NCI-H82 treated with DMSO at 0.1 percent for 48 hours (cell line): ENCODE results near the gene IBTK.
"Not testable (repeated sequence)": the region's sequence is repeated elsewhere in the genome, so short reads cannot be mapped to it uniquely, and the experiment has no call there.

Experiments
- DNase-seq: peaks from one replicate; lab custom pipeline; 2025; ENCODE audit not compliant: unreplicated experiment; lab: John Stamatoyannopoulos, UW

IBTK gene

DNA sequence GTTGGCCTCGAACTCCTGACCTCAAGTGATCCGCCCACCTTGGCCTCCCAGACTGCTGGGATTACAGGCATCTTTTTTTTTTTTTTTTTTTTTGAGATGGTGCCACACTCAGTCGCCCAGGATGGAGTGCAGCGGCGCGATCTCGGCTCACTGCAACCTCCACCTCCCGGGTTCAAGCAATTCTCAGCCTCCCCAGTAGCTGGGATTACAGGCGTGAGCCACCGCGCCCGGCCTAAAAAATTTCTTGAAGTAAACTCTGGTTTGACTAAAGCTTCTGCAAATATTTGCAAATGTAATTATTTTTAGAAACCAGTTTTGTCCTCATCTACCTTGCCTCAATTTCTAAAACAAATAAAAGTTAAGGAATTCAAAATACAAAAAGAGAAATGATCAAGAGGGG, 1.2 kb downstream of the IBTK start:
- DNase-seq = no peak

DNA sequence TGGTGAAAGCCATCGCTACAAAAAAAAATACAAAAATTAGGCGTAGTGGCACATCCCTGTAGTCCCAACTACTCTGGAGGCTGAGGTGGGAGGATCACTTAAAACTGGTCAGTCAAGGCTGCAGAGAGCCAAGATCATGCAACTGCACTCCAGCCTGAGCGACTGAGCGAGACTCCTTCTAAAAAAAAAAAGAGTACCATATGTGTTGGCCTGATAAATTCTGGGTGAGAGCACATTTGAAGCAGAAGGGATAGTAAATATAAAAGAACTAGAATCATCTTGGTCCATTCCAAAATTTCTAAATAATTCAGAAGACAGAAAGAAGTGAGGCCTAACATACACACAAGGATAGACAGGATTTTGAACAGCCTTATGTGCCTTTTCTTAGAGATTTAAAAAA, 2.2 kb downstream of the IBTK start:
- DNase-seq = no peak

DNA sequence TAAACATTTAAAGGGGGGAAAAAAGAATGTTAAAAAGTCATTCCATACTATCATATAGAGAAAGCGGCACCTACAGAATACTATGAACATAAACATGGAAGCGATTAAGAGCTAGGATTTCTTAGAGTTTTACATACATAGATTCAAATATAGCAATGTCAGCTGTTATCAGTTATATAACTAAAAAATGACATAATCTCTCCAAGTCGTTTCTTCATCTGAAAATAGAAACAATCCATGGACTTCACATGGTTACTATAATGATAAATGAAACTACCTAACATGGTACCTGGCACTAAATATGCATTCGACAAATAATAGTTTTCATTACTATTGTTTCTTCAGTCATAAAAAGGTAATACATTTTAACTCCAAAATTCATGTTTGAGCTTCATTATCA, 3.7 kb downstream of the IBTK start:
- DNase-seq = no peak

DNA sequence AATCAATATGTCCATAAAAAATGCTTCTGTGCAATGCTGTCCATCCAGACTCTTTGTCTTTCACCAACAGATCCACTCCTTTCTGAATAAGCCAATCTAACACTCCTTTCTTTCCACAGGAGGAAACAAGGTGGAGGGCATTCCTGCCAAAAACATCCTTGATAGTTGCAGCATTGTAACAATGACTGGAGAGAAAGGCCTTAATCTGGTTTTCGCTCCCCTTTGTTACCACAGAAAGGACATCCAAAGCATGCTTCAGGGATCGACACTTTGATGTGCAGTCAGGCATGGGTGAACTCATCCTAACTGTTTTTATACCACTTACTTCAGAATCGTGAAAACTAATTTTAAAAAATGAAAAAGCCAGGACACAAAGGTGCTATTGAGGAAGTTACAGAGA, 7.4 kb downstream of the IBTK start:
- no peak for DNase-seq

DNA sequence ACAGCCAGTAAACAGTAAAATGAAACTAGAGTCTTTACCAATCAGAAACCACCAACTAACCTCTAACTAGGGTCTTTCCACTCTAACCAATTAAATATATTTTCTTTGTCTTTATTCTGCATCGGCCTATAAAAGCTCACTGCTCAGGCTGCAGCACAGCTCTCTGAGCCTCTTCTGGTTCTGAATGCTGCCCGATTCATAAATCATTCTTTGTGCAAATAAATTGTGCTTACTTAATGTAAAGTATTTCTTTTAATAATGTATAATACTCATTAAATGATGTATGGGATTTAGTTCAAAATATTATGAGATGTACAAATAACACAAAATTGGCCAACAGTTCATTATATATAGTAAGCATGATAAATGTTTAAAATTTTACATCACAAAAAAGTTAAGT, 7.9 kb downstream of the IBTK start:
- no peak for DNase-seq

DNA sequence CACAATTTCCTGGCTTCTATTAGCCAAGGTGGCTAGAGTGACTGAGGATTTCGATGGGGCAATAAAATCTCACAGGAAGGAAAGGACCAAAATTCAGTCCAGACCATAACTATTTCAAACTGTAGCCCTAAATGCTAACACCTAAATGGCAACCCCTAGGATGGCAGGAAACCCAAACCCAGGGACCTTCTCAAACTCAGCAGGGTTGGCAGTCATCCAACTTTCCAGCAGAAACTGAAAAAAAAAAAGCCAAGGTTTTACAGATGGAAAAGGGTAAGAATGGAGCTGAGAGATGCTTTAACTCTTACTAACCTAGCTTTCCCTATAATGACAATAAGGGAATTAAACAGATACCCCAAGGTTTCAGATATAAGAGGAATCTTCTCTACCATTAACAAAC, 10.5 kb downstream of the IBTK start:
- DNase-seq = no peak

DNA sequence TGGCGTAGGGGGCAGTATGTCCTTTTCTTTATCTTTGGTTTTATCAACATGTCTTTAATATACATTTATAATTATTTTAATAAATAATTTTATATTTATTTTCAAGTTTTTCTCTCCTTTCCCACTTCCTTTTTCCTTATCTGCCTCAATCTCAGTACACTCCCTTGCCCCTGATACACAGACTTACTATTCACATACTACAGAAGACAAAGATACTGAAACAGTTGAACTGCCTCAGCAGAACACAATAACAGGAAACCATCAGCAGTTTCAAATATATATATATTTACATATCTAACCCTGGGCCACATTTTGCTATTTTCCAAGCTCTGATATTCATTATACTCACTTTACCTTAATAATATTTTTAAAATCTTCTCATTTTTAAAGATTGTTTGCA, 19.8 kb downstream of the IBTK start:
- DNase-seq = no peak

DNA sequence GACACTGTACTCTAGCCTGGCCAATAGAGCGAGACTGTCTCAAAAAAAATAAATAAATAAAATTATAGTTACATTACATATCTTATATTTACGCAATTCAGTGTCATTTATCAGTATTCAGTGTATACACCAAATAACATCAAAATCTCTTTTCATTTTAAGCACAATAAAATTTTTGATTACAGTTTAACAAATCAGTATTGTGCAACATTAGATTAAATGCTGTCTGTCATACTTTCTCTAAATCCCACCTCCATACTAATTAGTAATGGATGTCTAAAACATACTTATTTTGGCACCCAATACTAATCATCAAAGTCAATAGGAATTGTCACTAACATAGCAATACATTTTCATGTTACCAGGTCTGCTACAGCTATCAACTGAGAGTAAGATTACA, 27.4 kb downstream of the IBTK start:
- DNase-seq = no peak

DNA sequence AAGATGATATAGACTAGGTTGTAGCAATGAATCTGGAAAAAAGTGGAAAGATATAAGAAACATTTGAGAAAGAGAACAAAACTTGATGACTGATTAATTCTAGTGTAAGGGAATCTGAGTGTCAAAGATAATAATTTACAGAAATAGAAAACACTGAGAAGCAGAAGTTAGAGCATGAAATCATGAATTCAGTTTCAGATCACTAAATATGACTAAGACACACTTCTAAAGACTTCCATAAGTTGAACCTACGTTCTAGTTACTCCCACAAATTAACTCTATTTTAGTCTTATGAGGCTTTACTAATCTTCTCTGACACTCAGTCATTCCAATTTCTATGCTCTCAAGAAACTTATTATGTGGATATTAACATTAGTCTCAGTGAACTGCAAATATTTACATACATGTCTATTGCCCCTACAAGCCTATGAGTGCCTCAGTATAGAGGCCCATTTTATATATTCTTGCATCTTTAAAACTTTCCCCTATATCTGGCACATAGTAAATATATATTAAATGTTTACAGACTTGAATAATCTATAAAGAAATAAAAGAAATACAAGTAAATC, 30.4 kb downstream of the IBTK start:
- DNase-seq = no peak

DNA sequence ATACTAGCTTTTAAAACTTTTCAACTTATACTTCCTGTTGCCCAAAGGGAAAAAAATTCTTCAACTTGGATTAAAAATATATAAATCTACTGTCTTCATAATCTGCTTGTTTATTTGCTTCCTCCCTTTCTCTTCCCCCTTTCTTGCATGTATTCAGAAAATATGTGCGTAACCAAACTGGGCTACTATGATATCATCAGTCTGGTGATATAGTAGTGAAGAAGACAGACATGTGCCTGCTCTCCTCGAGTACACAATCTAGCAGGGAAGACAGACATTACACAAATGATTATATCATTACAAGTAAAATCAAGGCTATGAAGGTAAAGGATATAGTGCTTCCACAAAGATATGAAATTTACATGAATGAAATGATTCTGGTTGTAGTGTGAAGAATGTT, 31.0 kb downstream of the IBTK start:
- no peak for DNase-seq

DNA sequence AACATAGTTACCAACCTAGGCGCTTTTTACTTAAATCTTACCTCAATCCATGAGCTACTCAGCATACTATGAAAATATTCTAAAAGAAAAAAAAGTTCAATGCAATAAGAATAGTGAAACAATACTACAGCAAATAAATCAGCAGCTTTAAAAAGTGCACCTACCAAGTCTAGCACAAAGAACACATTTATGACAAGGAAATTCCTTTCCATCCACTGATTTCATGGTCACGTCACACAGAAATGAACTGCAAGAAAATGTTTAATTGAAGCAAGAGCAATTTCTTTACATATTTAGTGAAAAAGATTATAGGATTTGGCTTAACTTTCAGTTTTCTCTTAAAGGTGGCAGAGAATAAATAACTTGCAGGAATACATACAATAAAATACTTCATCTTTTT, 36.2 kb downstream of the IBTK start:
- DNase-seq = no peak

DNA sequence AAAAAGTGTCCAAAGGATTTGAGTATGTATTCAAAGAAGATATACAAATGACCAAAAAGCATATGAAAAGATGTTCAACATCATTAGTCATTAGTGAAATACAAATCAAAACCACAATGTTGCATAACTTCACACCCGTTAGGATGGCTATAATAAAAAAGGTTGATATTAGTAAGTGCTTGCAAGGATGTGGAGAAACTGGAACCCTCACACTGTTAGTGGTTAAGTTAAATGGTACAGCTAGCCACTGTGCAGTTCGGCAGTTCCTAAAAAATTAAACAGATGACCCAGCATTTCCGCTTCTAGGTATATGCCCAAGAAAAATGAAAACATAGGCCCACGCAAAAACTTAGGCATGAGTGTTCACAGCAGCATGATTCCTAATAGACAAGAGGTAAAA, 38.6 kb downstream of the IBTK start:
- no peak for DNase-seq

DNA sequence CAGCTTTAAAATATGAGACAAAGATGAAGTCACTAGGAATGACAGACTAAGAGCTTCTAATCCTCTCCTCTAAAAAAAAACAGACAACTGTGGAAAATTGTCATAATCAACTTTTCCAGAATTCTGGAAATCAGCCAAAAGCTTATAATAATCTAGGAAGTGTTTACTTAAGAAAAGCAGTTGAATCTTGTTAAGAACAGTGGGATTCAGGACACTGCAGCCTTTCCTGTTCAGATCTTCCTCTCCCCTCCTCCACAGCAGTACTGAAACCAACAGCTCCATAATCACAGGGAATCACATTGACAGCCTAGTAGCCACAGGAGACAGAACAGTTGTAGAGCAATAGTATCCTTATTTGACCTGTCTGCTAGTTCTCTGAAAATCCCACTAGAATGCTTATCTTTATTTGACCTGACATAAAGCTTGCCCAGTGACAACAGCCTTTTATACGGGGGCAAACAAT, 41.6 kb downstream of the IBTK start:
- peak; percentile 65 for DNase-seq

DNA sequence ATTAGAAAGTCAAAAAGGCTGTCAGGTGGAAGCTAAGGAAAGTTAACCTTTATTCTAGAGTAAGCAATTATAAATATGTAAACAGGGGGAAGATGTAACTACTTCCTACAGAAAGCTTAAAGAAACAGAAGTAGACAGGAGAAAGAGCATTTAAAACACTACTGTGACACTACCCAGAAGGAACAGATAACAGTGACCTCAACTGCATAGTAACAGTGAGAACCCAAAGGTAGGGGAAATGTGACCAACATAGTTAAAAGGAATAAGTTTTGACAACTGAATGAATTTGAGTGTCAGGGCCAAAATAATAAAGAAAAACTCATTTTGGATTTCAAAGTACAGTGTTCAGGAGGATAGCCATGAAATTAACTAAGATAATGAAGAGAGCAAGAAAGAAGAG, 43.5 kb downstream of the IBTK start:
- no peak for DNase-seq

DNA sequence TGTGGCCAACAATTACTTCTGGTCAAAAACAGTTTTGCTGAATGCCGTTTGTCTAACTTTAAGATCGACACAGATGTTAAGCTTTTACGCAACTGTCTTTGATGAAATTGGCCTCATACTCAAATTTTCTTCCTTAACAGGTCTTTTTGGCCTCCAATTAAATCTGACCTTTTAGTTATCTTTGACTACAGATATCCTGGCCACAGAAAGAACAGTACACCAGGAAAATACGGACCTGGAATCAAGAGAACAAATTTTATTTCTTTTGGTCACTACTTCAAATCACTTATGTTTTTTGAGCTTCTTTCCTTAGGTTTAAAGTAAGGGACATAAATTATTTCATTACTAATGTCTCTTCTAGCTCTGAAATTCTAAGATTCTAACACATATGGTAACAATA, 49.8 kb downstream of the IBTK start:
- no peak for DNase-seq

DNA sequence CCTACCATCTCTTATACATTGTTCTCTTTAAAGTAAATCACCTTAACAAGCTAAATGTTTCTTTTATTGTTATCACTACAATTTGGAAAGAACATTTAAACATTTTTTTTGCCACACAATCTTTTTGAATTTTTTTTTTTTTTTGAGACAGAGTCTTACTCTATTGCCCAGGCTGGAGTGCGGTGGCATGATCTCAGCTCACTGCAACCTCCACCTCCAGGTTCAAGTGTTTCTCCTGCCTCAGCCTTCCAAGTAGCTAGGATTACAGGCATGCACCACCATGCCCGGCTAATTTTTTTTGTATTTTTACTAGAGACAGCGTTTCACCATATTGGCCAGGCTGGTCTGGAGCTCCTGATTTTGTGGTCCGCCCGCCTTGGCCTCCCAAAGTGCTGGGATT, 50.3 kb downstream of the IBTK start:
- not testable (repeated sequence) for DNase-seq

DNA sequence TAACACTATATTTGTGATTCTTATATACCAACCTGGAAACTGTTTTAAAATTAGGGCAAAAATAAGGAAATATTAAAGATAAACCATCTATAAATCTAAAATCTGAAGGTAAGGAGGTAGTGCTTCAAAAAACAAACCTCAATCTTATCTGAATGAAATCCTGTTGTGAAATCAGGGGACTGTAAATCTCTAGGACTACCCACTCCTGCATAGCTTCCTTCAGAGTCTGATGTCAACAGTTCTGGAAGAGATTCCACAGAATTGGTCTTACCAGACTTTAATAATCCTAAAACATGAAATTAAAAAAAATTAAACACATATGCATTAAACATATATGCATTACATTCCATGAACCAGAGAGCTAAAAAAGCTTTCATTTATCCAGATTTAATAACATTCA, 51.4 kb downstream of the IBTK start:
- DNase-seq = no peak

DNA sequence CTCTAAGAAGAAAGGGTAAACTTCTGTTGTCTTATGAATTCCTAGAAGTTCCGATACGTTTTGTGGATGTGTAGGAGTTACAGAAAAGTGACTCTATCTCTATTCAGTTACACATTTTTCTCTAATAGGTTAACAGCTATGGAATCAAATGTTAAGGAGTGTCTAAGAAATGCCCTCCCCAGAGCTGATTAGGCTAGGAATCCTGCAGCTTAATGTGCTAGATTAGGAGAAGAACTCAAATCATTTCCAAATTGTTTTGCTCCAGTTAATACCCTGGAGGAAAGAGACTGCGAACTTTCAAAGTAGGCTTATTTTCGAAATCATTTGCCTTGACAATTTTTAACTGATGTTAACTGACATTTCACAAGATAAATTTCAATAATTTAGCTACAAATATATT, 51.9 kb downstream of the IBTK start:
- no peak for DNase-seq

DNA sequence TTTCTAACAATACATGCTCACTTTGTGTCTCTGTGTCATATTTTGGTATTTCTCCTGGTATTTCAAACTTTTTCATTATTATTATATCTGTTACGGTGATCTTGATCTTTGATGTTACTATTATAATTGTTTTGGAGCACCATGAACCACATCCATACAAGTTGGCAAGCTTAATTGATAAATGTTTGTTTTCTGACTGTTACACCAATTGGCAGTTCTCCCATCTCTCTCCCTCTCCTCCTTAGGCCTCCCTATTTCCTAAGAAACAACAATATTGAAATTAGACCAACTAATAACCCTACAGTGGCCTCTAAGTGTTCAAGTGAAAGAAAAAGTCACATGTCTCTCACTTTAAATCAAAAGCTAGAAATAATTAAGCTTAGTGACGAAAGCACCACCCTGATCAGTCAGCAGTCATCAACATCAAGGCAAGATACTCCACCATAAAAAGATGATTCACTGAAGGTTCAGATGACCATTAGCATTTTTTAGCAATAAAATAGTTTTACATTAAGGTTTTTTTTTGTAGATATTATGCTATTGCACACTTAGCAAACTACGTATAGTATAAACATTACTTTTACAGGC, 61.5 kb downstream of the IBTK start:
- no peak for DNase-seq

DNA sequence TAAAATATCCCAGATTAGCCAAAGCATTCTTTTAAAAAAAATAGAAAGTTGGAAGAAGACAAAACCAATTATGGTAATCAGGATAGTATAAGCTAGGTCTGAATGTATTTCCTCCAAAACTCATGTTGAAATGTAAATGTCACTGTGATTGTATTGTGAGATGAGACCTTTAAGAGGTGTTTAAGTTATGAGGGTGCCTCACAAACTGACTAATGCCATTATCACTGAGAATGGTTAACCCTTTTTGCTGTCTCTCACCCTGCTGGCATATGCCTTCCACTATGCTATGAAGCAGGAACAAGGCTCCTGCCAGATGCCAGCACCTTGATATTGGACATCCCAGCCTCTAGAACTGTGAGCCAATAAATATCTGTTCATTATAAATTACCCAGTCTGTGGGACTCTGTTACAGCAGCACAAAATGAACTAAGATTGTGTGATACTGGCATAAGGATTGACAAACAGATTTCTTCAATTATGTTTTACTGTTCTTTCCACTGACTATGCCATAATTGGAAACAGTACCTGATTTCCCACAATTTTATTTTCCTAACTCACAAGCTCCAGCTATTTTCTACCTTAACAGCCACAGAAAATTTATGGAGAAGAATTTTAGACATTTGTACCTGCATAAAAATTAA, 63.8 kb downstream of the IBTK start:
- DNase-seq = no peak

DNA sequence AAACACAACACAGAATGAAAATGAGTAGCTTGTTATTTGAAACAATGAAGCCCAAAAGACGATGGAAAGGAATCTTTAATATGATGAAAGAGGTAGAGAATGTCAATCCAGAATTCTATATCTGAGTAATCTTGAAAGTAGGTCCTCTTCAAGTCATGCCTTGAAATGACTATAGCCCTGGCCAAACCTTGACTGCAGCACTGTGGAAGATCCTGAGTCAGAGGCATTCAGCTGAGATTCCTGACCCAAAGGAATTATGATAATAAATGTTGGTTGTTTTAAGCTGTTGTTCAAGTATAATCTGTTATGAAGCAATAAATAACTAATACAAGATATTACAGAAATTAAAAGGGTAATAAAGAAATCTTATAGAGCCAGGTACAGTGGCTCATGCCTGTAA, 64.8 kb downstream of the IBTK start:
- no peak for DNase-seq

DNA sequence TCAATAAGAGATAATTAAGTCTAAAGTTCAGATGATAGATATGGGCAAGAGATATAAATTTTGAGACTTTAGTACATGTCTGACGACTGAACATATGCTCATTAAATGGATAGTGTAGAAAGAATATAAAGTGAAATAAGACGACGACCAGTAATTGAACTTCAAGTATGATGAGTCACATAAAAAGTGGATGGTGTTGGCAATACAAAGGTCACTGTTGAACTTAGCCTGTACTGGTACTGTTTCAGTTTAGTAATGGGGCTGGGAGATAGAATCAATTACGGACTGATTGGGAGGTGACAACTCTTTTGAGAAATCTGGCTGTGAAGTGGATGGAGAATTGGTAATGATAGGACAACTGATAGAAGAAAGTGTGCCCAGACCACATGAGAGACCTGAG, 68.1 kb downstream of the IBTK start:
- DNase-seq = no peak

DNA sequence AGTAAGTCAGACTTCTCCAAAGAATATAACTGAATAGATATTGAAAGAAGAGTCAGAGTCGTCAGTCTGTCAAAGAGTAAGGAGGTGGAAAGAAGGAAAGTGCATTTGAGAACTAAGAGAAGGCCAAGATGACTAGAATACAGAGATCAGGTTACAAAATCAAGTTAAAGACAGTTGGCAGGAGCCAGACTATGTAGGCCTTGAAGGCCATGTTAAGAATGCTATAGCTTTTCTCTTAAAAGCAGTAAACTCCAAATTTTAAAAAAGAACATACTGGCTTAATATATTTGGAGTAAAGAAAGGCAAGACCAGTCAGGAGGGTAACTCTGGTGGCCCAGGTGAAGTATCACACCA, 68.8 kb downstream of the IBTK start:
- no peak for DNase-seq
